ENCODE results near the gene VEGFA.

The VEGFA gene

DNA sequence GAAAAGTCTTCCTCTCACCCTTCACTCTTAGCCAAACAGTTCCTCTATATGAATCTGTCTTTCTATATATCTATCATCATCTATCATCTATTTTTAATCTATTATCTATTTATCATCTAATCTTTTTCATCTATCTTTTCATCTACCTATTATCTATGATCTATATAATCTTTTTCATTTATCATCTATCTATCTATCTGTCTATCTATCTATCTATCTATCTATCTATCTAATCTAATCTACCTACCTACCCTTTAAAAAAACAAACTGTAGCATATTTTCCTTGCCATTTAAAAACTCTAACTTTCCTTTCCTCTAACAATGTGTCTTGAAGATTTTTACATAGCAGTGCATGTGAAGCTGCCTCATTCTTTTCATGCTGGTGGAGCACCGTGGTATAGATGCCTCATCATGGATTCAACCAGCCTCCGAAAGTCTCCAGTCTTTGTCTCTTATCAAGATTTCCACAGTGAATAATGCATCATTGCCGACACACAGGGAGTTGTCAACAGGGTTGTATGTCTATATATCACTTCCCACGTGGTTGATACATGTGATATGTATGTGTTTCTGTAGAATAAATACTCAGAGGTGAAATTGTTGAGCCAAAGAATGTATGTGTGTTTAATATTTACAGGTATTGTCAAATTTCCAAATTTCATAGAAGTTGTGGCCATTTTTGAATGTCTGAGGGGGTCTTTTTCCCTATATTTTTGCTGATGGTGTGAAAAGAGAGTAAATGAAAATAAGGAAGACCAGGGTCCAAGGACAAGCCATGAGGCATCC is 51.3 kb downstream of the VEGFA start:
- no peak for DNase-seq (ENCODE audit: low read depth)

DNA sequence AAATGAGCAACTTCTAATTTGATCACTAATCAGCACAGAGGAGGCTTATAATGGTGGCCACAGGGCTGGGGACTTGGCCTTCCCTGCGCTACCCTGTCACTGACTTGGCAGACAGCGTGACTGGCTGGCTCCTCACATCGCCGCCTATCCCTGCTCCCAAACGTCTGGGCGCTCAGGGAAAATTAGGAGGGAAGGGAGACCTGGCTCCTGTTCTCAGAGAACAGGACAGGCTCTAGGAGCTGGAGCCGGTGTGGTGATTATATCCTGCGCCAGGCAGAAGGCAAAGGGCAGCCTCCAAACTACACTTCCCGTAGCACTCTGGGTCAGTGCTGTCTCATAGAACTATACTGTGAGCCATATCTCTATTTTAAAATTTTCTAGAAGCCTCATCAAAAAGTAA is 53.4 kb downstream of the VEGFA start:
- DNase-seq (ENCODE audit: low read depth): no peak

DNA sequence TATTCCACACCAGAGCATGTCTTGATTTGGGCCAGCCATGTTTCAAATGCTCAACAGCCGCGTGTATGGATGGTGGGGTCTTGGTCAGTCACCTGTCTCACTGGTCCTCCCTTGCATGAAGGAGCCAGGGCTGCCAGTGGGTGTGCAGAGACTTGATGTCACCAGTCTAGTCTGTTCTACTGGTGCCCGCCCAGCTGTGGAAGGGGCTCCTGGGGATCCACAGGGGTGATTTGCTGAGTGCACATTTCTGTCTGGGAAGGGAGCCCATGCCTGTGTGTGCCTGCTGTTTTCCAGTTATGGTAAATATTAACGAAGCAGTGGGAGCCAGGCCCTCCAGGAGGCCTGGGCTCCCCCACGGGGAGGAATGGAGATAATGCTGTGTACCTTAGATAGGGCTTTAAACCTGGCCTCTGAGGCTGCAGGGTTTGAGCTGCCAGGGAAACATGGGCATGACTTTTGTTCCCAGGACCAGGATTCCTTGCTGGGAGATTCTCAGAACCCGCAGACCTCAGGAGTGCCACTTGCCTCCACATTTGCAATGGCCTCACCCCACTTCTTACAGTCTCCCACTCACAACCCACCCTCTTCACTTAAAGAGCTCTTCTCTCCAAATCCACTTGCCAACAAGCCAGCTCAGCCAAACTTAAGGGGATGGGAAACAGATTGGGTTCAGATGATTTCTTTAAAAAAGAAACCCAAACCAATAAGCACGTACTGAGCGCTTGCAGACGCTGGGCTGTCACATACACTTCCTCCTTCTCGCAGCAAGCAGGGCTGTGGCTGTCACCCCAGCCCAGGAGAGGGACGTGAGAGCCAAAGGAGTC is 54.1 kb downstream of the VEGFA start:
- no peak for DNase-seq (ENCODE audit: low read depth)

DNA sequence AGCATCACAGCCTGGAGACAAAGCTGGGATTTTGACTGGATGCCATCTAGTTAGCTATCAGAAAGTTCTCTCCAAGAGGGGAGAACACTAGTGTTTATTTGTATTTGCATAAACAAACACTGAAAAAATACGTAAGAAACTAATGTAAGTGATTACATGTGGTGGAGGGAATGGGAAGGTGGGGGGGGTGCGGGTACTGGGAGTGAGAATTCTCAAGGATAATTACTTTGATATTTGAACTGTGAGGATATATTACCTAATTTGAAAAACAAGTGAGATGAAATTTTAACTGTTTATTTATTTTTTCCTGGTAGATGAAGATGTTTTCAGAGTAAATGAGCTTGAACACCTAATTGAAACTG is 54.7 kb downstream of the VEGFA start:
- DNase-seq (ENCODE audit: low read depth): no peak

DNA sequence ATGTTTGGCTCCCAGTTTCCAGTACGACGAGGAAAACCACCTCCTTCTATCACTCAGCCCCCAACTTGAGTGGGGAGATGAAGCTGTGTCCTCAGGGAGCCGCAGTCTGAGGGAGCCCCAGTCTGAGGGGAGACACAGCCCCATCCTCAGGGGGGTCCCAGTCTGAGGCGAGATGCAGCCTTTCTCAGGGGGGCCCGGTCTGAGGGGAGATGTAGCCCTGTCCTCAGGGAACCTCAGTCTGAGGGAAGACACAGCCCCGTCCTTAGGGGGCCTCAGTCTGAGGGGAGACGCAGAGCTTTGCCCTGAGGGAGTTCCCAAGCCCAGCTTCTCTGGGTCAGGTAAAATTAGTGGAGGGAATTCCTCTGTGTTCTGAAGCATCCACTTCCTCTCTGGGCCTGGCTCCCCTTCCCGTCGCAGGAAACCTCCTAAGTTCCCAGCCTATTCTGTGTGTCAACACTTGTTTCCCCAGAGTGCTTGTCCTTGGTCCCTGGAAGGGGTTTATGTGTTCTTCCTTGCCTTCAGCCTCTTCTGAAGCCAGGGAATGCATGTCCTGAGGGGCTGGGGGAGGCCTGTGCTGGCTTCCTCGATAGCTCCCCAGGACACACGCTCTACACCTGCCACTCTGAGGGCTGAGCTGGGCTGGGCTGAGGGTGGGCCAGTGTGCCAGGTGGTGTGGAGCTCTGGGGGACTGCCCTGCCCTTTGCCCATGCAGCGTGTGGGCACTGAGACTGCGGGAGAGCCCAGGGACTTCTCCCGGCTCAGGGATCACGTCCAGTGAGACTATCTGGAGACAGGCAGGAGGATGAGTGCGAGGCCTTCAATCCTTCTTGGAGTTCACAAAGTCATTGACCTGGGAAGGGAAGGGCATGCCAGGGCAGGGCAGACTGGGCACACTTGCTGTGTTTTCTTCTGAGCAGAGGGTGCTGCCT is 55.4 kb downstream of the VEGFA start:
- DNase-seq (ENCODE audit: low read depth): no peak

DNA sequence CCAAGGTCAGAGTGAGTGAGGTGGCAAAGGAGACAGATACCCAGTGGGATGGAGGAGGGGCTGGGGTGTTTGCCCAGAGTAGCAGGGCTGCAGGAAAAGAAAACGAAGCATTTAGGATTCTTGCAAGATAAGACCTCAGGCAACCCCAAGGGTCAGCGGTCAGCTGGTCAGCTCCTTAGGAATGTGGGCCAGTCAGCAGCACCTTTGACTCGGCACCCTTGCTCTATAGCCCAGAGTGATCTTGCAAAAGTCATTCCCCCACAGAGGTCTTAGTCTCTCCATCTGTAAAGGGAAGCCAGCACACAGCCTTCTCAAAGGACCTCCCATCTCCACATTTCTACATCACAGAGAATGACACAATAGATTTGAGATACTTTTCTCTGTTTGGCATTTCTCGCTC is 56.7 kb downstream of the VEGFA start:
- DNase-seq (ENCODE audit: low read depth): no peak

DNA sequence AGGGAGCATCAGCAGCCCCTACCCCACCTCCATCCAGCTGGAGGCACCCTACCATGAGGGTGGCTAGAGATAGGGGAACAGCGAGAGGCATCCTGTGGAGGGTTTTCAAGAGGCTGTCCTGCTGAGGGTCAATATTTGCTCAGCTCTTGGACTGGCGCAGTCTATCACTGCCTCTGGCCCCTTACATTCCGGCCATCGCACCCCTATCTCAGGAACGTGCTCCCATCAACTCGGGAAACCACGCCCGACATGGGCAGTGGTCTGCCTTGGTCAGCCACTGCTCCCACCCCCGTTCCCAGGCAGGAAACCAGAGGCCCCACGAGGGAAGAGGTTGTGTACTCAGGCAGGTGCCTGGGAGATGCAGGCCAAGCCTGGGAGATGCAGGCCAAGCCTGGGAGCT is 57.9 kb downstream of the VEGFA start:
- no peak for DNase-seq (ENCODE audit: low read depth)

DNA sequence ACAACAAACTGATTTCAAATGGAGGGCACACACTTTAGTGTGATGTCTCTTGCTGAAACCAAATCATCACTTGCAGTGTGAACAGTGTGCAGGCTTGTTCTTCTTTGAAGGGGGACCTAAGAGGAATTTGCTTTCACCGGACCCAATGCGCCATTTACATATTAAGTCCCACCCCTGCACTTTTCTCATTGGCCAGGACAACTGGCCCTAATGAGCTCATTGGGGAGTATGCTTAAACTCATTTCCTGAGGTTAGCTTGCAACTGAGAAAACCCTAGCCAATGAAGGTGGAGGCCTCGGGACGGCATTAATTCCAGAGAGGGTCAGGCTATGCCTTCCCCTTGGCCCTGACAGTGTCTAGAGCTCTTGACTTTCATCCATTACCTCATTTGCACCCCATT is 58.7 kb downstream of the VEGFA start:
- no peak for DNase-seq (ENCODE audit: low read depth)

DNA sequence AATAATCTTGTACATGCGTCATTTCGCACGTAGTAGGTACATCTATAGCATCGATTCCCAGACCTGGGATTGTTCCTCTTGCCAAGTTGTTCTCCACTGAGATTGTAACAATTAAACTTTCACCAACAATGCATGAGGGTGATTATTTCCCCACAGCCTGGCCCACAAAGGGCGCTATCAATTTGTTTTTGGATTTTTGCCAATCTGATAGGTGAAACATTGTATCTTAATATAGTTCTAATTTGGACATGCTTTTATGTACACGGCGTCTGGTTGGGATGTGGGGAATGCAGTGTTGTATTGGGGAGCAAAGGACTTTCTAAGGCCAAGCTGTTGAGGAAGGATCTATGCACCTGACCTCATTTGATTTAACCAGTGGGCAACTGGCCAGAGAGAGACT is 59.5 kb downstream of the VEGFA start:
- DNase-seq (ENCODE audit: low read depth): no peak

DNA sequence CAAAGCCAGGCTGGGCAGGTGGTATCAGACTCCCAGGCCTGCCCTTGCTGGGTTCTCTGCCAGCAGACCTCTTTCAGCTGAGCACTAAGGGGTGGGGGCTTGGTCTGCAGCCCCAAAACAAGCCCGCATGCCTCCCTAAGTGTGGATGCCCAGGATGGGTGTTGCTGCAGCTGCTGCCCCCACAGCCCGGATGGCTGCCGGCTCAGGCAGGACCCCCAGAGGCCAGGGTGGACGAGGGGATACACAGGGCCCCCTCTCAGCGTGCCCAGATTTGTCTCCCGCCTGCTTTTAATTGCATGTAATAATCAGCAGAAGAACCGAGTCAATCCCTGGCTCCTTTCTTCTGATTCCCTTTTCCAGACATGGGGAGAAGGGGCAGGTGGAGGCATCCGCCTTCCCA is 60.8 kb downstream of the VEGFA start:
- no peak for DNase-seq (ENCODE audit: low read depth)

DNA sequence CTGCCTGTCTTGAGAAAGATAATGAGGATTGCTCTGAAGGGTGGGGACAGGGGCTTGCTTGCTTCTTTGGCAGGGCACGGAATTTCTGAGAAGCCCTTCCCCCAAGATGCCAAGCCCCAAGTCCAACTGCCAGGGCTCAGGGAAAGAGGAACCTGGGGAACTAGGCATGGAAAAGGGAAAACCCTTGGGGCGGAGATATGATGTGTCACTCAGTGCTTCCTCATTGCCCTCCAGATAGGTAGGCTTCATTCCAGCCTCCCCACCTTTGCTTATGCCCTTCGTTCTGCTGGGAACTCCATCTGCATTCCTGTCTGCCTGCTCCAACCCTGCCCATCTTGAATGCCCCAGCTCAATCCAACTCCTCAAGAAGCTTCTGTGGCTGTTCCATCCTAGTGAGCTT is 61.2 kb downstream of the VEGFA start:
- no peak for DNase-seq (ENCODE audit: low read depth)

DNA sequence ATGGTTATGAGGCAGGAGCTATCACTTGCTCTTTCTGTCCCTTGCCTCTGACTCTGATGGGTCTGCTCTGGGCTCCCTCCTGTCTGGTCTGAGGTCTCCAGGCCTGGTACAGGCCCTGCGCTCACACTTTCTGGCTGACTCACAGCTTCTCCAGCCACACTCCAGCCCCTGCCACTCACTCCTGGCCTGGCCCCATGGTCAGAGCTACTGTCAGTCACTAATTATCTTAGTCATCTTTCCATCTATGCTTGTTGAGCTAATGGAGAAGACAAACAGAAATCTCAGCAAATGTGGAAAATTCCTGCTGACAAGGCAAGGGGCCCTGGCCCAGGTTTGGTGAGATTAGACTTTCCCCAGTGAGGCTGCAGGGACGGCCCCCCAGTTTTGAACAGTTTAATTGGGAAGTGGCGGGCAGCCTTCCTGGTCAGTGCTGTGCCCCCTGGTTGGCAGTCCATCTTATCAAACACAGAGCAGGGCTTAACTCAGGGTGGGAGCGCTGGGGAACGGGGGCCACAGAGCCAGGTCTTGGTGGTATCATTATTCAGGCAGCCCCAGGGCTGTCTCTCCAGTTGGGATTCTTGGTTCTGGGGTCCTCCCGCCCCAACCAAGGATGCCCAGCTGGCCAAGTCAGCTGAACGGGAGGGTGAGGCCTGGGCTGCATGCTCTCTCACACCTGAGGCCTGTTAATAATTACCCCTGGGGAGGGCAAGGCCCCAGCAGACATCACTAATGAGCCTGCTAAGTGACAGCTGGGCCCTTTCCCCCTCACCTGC is 63.4 kb downstream of the VEGFA start:
- DNase-seq (ENCODE audit: low read depth): no peak

DNA sequence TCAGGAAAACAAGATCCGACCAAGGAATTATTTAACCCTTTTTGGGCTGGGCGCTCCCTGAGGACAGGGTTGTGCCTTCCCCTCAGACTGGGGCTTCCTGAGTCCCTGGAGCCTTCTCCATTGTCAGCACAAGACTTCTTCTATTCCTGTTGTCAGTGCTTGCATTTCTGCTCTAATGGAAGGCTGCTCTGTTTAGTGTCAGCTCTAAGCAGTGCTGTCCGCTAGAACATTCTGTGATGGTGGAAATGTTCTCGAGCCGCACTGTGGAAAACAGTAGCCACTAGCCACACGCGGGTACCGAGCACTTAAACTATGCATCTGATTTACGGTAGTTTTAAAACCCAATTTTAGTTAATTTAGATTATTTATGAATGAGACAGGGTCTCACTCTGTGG is 64.0 kb downstream of the VEGFA start:
- DNase-seq (ENCODE audit: low read depth): no peak

DNA sequence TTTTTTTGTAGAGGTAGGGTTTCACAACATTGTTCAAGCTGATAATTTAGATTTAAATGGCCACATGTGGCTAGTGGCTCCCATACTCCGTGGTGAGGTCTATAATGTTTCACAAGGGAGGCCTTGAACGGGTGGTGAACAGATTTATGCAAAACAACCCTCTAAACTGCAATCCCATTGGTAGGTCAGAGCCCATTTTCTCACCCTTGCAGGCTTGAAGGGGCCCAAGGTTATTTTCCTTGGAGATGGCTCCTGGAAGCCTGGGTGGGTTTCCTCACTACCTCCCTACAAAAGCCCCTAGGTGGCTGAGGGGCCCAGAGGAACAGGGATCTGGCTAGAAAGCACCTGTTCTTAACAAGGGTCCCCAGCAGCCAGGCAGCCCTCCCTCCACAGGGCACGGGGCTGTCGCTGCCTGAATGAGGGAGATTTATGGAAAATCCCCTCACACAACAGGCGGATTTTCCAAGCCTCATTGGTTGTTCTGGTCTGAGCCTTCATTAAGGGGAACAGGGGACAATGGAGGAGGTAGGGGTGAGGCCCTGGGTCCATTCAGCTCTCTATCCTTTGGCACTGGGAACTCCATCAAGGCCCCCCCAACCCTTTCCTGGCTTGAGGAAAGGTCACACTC is 64.6 kb downstream of the VEGFA start:
- no peak for DNase-seq (ENCODE audit: low read depth)

DNA sequence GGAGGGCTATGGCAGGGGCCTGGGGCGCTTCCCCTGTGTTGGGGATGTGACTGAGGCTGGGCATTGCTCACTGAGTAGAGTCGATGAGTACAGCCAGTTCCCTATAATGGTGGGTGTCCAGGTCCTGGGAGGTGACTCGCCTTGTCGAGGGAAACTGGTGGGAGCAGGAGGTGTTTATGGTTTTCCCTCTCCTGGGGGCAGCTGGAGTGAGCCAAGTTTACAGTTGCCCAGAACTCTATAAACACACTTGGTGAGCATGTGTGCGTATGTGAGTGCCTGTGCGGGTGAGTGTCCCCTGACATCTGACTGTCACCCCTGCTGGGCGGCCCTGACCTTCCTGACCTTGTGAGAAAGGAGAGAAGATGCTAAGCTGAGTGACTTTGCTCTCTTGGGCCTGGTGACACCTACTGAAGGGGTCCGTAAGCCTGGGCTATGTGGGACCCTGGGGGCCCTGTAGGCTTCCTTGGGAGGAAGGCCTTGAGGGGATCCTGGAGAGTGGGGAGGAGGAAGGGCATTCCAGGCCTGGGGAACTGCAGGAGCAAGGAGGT is 65.9 kb downstream of the VEGFA start:
- no peak for DNase-seq (ENCODE audit: low read depth)

Measured in activated T-helper 1 cell treated with Interleukin-2 at 50 U/mL for 16 hours (primary cell).